HepG2 (cell line): ENCODE measurements around the gene DDX19B. TPM values are rescaled to one million over a fixed set of nuclear protein-coding genes. Genes with fewer than 3 reads are reported as not detected.

Experiments
- CEBPZ ChIP-seq: IDR thresholded peaks from 2 replicates; pipeline ENCODE4 v1.6.1; 2012; ENCODE audit warnings: low read length, improper control_type of control experiment
- DNMT1 ChIP-seq: sonication (generic); formaldehyde crosslinking; IDR thresholded peaks from 2 replicates; pipeline ENCODE4 v1.5.1; 2020; ENCODE audit warnings: mild to moderate bottlenecking, missing genetic modification reagents
- E2F1 ChIP-seq: sonication (generic); formaldehyde crosslinking; IDR thresholded peaks from 2 replicates; pipeline ENCODE4 v1.5.0; 2020; ENCODE audit warnings: missing genetic modification reagents
- GATA4 ChIP-seq: sonication (generic); IDR thresholded peaks from 2 replicates; pipeline ENCODE4 v1.6.1; 2016; ENCODE audit warnings: antibody characterized with exemption, low read depth, borderline replicate concordance
- KMT2B ChIP-seq: IDR thresholded peaks from 2 replicates; pipeline ENCODE4 v1.6.1; 2016; ENCODE audit warnings: missing genetic modification reagents, missing compliant biosample characterization
- NBN ChIP-seq: fragments of 450-650 bp; conservative IDR thresholded peaks from 2 replicates; pipeline ENCODE4 v1.6.1; 2017
- NFE2L1 ChIP-seq: sonication (generic); formaldehyde crosslinking; IDR thresholded peaks from 2 replicates; pipeline ENCODE4 v1.4.0; 2020; ENCODE audit warnings: missing genetic modification reagents, mild to moderate bottlenecking, borderline replicate concordance
- NFYC ChIP-seq: IDR thresholded peaks from 2 replicates; pipeline ENCODE4 v1.6.1; 2016; ENCODE audit warnings: missing genetic modification reagents, missing compliant biosample characterization
- NPAS2 ChIP-seq: sonication (generic); formaldehyde crosslinking; IDR thresholded peaks from 2 replicates; pipeline ENCODE4 v1.8.0; 2022; ENCODE audit warnings: mild to moderate bottlenecking, missing genetic modification reagents, borderline replicate concordance
- NRL ChIP-seq: sonication (generic); formaldehyde crosslinking; IDR thresholded peaks from 2 replicates; pipeline ENCODE4 v1.5.0; 2020; ENCODE audit warnings: missing genetic modification reagents, mild to moderate bottlenecking, moderate library complexity, borderline replicate concordance
- PTBP1 ChIP-seq: fragments of 200-400 bp; formaldehyde crosslinking; IDR thresholded peaks from 2 replicates; pipeline ENCODE4 v1.6.1; 2018; ENCODE audit warnings: low read length, low read depth; ENCODE audit not compliant: poor library complexity, severe bottlenecking
- SIN3A ChIP-seq: IDR thresholded peaks from 2 replicates; pipeline ENCODE4 v1.6.1; 2011; ENCODE audit warnings: low read depth, mild to moderate bottlenecking, control low read depth, low read length, borderline replicate concordance
- SMARCC2 ChIP-seq: fragments of 450-650 bp; IDR thresholded peaks from 2 replicates; pipeline ENCODE4 v1.6.1; 2017; ENCODE audit warnings: antibody characterized with exemption, mild to moderate bottlenecking
- SOX13 ChIP-seq, 3 experiments: fragments of 450-650 bp in 1 of 3; sonication (generic) in 1 of 3; formaldehyde crosslinking in 1 of 3; IDR thresholded peaks in 2 of 3; conservative IDR thresholded peaks in 1 of 3; 2 replicates each; pipeline versions ENCODE4 v1.5.0 to v1.6.1; 2016 to 2020; ENCODE audit warnings: antibody characterized with exemption in 1 of 3, mild to moderate bottlenecking in 1 of 3, missing compliant biosample characterization in 1 of 3, missing genetic modification reagents in 1 of 3, moderate library complexity in 1 of 3
- SP1 ChIP-seq, 2 experiments: fragments of 450-650 bp in 1 of 2; sonication (generic) in 1 of 2; formaldehyde crosslinking in 1 of 2; IDR thresholded peaks; 2 replicates each; pipeline versions ENCODE4 v1.4.0 to v1.6.1; 2016 to 2020; ENCODE audit warnings: missing genetic modification reagents in 1 of 2
- ZNF20 ChIP-seq: sonication (generic); formaldehyde crosslinking; IDR thresholded peaks from 2 replicates; pipeline ENCODE4 v1.4.0; 2020; ENCODE audit warnings: mild to moderate bottlenecking, moderate library complexity, missing genetic modification reagents
- ZNF33A ChIP-seq: sonication (generic); formaldehyde crosslinking; IDR thresholded peaks from 2 replicates; pipeline ENCODE4 v1.5.1; 2020; ENCODE audit warnings: missing genetic modification reagents, mild to moderate bottlenecking, moderate library complexity, borderline replicate concordance
- ZNF430 ChIP-seq: sonication (generic); formaldehyde crosslinking; IDR thresholded peaks from 2 replicates; pipeline ENCODE4 v1.9.0; 2021; ENCODE audit warnings: mild to moderate bottlenecking, missing genetic modification reagents
- ZNF441 ChIP-seq: sonication (generic); formaldehyde crosslinking; IDR thresholded peaks from 2 replicates; pipeline ENCODE4 v1.7.0; 2021; ENCODE audit warnings: missing genetic modification reagents, borderline replicate concordance
- ZNF484 ChIP-seq: sonication (generic); formaldehyde crosslinking; IDR thresholded peaks from 2 replicates; pipeline ENCODE4 v1.5.1; 2020; ENCODE audit warnings: mild to moderate bottlenecking, low read depth, missing genetic modification reagents, borderline replicate concordance
- ZNF644 ChIP-seq: IDR thresholded peaks from 2 replicates; pipeline ENCODE4 v1.6.1; 2016; ENCODE audit warnings: low read depth
- ZNF816 ChIP-seq: sonication (generic); formaldehyde crosslinking; IDR thresholded peaks from 2 replicates; pipeline ENCODE4 v1.8.0; 2022; ENCODE audit warnings: missing genetic modification reagents, mild to moderate bottlenecking, borderline replicate concordance
- ZSCAN5A ChIP-seq: sonication (generic); formaldehyde crosslinking; IDR thresholded peaks from 2 replicates; pipeline ENCODE4 v1.8.0; 2022; ENCODE audit warnings: mild to moderate bottlenecking, missing genetic modification reagents, borderline replicate concordance
- polyA plus RNA-seq, 8 experiments: library from polyadenylated mRNA; depleted of rRNA in 3 of 8; stranded (reverse) in 7 of 8; unstranded in 1 of 8; fragments of >200 nt; fragmentation: Illumina TruSeq in 4 of 8; extraction: Trizol in 4 of 8; gene quantifications; 2 replicates each; pipeline versions ENCODE4 v1.2.1 to v1.2.3, GENCODE V29; 2011 to 2016; ENCODE audit warnings: low read depth in 4 of 8, missing spikeins in 1 of 8, mixed read lengths in 1 of 8; ENCODE audit not compliant: insufficient read depth in 1 of 8
- total RNA-seq, 5 experiments: library from RNA; depleted of rRNA; stranded (reverse); fragments of >200 nt; fragmentation: Illumina TruSeq; extraction: Trizol; gene quantifications; 2 replicates each; pipeline ENCODE4 v1.2.3, GENCODE V29; 2016; ENCODE audit warnings: low read depth in 1 of 5

DDX19B gene
- total and polyA plus RNA-seq, 2 of the 13 experiments (the other 11 are each of a cell fraction or from before 2014, with no cell fraction given) = 36.2 to 40.0 TPM

- TF ChIP-seq ZNF20 (CRISPR knock-in tag) (no peak), SOX13 (IDR thresholded peaks at IDR 0.05) (peak; percentile 37; the same call in 1 of the 2 replicates), SOX13 (CRISPR knock-in tag; conservative IDR thresholded peaks at IDR 0.05 in 1 of 2, IDR thresholded peaks at IDR 0.05 in 1 of 2) (0 out of 4 replicates have a peak, but pooled peaks have one; percentile 15 to 70), ZNF644 (CRISPR knock-in tag) (no peak), NBN (no peak), SP1 (IDR thresholded peaks at IDR 0.05) (no peak), SP1 (CRISPR knock-in tag; IDR thresholded peaks at IDR 0.05) (peak; percentile 55; the same call in 1 of the 2 replicates), E2F1 (peak; percentile 77), KMT2B (CRISPR knock-in tag) (peak; percentile 82), GATA4 (0 out of 2 replicates have a peak, but pooled peaks have one; percentile 30), SIN3A (no peak; the same call in 1 of the 2 replicates), ZNF816 (CRISPR knock-in tag) (peak; percentile 96), PTBP1 (no peak), NFE2L1 (CRISPR knock-in tag) (0 out of 2 replicates have a peak, but pooled peaks have one; percentile 22), NPAS2 (no peak), ZNF484 (CRISPR knock-in tag) (0 out of 2 replicates have a peak, but pooled peaks have one; percentile 24), ZNF441 (CRISPR knock-in tag) (peak; percentile 80; the same call in 1 of the 2 replicates), DNMT1 (CRISPR knock-in tag) (no peak), ZSCAN5A (CRISPR knock-in tag) (no peak; the same call in 1 of the 2 replicates), NFYC (CRISPR knock-in tag) (peak; percentile 96), ZNF430 (CRISPR knock-in tag) (peak; percentile 99), SMARCC2 (no peak), NRL (peak; percentile 53; the same call in 1 of the 2 replicates), ZNF33A (CRISPR knock-in tag) (no peak), CEBPZ (peak; percentile 14; the same call in 1 of the 2 replicates)
Observed at GRCh38 chr16:70380919-70381603, 82.1 kb downstream of the DDX19B start (continued).
